ENCODE measurements around the gene PLIN3.
"Not testable (repeated sequence)": the region's sequence is repeated elsewhere in the genome, so short reads cannot be mapped to it uniquely, and the experiment has no call there.

PLIN3 gene

GRCh38 chr19:4847190-4847973, 20.1 kb downstream of the PLIN3 start:
- no peak for DNase-seq (ENCODE audit: low read depth in 2 of 2)

GRCh38 chr19:4845975-4846374, 21.5 kb downstream of the PLIN3 start:
- DNase-seq (ENCODE audit: low read depth in 2 of 2), result not testable (repeated sequence)

GRCh38 chr19:4844348-4845179, 22.9 kb downstream of the PLIN3 start:
- DNase-seq (ENCODE audit: low read depth in 2 of 2), result no peak

- no peak for DNase-seq (ENCODE audit: low read depth in 2 of 2)
Observed at GRCh38 chr19:4843647-4843965, 23.9 kb downstream of the PLIN3 start.

- no peak for DNase-seq (ENCODE audit: low read depth in 2 of 2)
Observed at GRCh38 chr19:4839192-4839591, 28.3 kb downstream of the PLIN3 start.

GRCh38 chr19:4832776-4833175, 34.7 kb downstream of the PLIN3 start:
- no peak for DNase-seq (ENCODE audit: low read depth in 2 of 2)

GRCh38 chr19:4831979-4832340, 35.5 kb downstream of the PLIN3 start:
- DNase-seq (ENCODE audit: low read depth in 2 of 2), result not testable (repeated sequence)

GRCh38 chr19:4831304-4831978, 36.0 kb downstream of the PLIN3 start, which contains the start of gene TICAM1:
Gene TICAM1 (minus strand): TSS chr19:4831712. CDS start chr19:4818377, 13,335 bp downstream.
- DNase-seq (ENCODE audit: low read depth in 2 of 2), result peak; percentile 52 to 63

GRCh38 chr19:4830768-4831265, 36.6 kb downstream of the PLIN3 start:
- DNase-seq (ENCODE audit: low read depth in 2 of 2), result no peak

- DNase-seq (ENCODE audit: low read depth in 2 of 2), result no peak
Observed at GRCh38 chr19:4830332-4830731, 37.1 kb downstream of the PLIN3 start.

- DNase-seq (ENCODE audit: low read depth in 2 of 2), result no peak
Observed at GRCh38 chr19:4829001-4829712, 38.3 kb downstream of the PLIN3 start.

GRCh38 chr19:4823577-4823976, 43.9 kb downstream of the PLIN3 start:
- no peak for DNase-seq (ENCODE audit: low read depth in 2 of 2)

GRCh38 chr19:4822354-4822753, 45.1 kb downstream of the PLIN3 start:
- not testable (repeated sequence) for DNase-seq (ENCODE audit: low read depth in 2 of 2)

- DNase-seq (ENCODE audit: low read depth in 2 of 2), result no peak
Observed at GRCh38 chr19:4821265-4821664, 46.2 kb downstream of the PLIN3 start.

- DNase-seq (ENCODE audit: low read depth in 2 of 2), result no peak
Observed at GRCh38 chr19:4817467-4818277, 49.8 kb downstream of the PLIN3 start.

- DNase-seq (ENCODE audit: low read depth in 2 of 2), result no peak
Observed at GRCh38 chr19:4816950-4817278, 50.6 kb downstream of the PLIN3 start.

- DNase-seq (ENCODE audit: low read depth in 2 of 2), result no peak
Observed at GRCh38 chr19:4816202-4816949, 51.1 kb downstream of the PLIN3 start.

- DNase-seq (ENCODE audit: low read depth in 2 of 2), result peak in 1 of 2 donors; percentile 53
Observed at GRCh38 chr19:4815426-4816201, 51.9 kb downstream of the PLIN3 start.

All from stimulated activated CD8-positive, alpha-beta memory T cell treated with anti-CD3 and anti-CD28 coated beads, Interleukin-2, amount 100 ng/mL, for 1 hour (primary cell).